Panc1 (cell line): ENCODE data around the gene OR2A42. TPM values are rescaled to one million over a fixed set of nuclear protein-coding genes. Genes with fewer than 3 reads are reported as not detected.
"Not testable (repeated sequence)": the region's sequence is repeated elsewhere in the genome, so short reads cannot be mapped to it uniquely, and the experiment has no call there.

Experiments
- ATAC-seq: fragments of 200-7000 bp; cut with Tn5 transposase; 2 replicates; pipeline ENCODE4 v1.9.1; 2020; ENCODE audit warnings: mild to moderate bottlenecking, moderate library complexity
- BruUV-seq: library from RNA; stranded (reverse); fragments of 400-500 nt; replicated peaks from 2 replicates; lab custom pipeline; 2021; lab: Mats Ljungman, UMichigan
- CTCF ChIA-PET: fragments of 300-600 bp; sonication (Branson Sonifier 250); formaldehyde crosslinking; loops from one replicate; lab custom pipeline; 2022; ENCODE audit warnings: antibody characterized with exemption; lab: Charles Lee
- POLR2A ChIA-PET: fragments of 300-600 bp; sonication (Branson Sonifier 250); formaldehyde crosslinking; loops from one replicate; lab custom pipeline; 2022; ENCODE audit warnings: antibody characterized with exemption; lab: Charles Lee
- DNase-seq: peaks from one replicate; pipeline ENCODE4 v3.0.0-alpha.2; 2010; ENCODE audit warnings: low read depth, low spot score
- H3K27ac ChIP-seq: 2 replicates; pipeline ENCODE4 v1.5.1; 2011; ENCODE audit warnings: mild to moderate bottlenecking, low read length, inconsistent platforms
- H3K27me3 ChIP-seq: fragments of 200-500 bp; sonication (Bioruptor generic); 2 replicates; pipeline ENCODE4 v1.6.0; 2014; ENCODE audit warnings: low read length, inconsistent platforms; ENCODE audit not compliant: control insufficient read depth, insufficient read depth
- H3K36me3 ChIP-seq: fragments of 200-500 bp; sonication (Bioruptor generic); 2 replicates; pipeline ENCODE4 v1.5.1; 2014; ENCODE audit warnings: inconsistent platforms, mild to moderate bottlenecking, low read length, moderate library complexity; ENCODE audit not compliant: control insufficient read depth, insufficient read depth
- H3K4me1 ChIP-seq: 2 replicates; pipeline ENCODE4 v1.5.1; 2011; ENCODE audit warnings: inconsistent platforms, mild to moderate bottlenecking, low read length, moderate library complexity; ENCODE audit not compliant: control insufficient read depth, insufficient read depth
- H3K4me3 ChIP-seq, 2 experiments: 2 replicates each; pipeline ENCODE4 v1.5.1; 2011 to 2012; ENCODE audit warnings: low read depth in 2 of 2, low read length in 2 of 2, mild to moderate bottlenecking in 2 of 2, inconsistent platforms in 1 of 2, moderate library complexity in 1 of 2
- H3K9me3 ChIP-seq: fragments of 200-500 bp; sonication (Bioruptor generic); 2 replicates; pipeline ENCODE4 v1.5.1; 2014; ENCODE audit warnings: low read depth, mild to moderate bottlenecking, inconsistent platforms, low read length, moderate library complexity; ENCODE audit not compliant: control insufficient read depth, insufficient read depth
- in situ Hi-C: cut with HindIII; loops from 2 replicates; pipeline ENCODE4 v1.10.0; 2016; ENCODE audit warnings: low sequenced_read_pairs, low pct_unique_long_range_greater_than_20kb
- intact Hi-C: fragments of 100-400 bp; cut with micrococcal nuclease; formaldehyde crosslinking; loops from one replicate; pipeline ENCODE4 v1.10.0; 2022; ENCODE audit not compliant: unreplicated experiment
- total RNA-seq: library from RNA; stranded (reverse); gene quantifications from one replicate; pipeline ENCODE4 v1.2.1, GENCODE V29; 2021; ENCODE audit not compliant: unreplicated experiment
- TF ChIP-seq, protein P1 (sequence below): fragments of 450-650 bp; IDR thresholded peaks from 2 replicates; pipeline ENCODE4 v1.5.1; 2017; ENCODE audit warnings: mild to moderate bottlenecking

Gene OR2A42
- total RNA-seq, 1 experiment from 2014 or later, result not detected

DNA sequence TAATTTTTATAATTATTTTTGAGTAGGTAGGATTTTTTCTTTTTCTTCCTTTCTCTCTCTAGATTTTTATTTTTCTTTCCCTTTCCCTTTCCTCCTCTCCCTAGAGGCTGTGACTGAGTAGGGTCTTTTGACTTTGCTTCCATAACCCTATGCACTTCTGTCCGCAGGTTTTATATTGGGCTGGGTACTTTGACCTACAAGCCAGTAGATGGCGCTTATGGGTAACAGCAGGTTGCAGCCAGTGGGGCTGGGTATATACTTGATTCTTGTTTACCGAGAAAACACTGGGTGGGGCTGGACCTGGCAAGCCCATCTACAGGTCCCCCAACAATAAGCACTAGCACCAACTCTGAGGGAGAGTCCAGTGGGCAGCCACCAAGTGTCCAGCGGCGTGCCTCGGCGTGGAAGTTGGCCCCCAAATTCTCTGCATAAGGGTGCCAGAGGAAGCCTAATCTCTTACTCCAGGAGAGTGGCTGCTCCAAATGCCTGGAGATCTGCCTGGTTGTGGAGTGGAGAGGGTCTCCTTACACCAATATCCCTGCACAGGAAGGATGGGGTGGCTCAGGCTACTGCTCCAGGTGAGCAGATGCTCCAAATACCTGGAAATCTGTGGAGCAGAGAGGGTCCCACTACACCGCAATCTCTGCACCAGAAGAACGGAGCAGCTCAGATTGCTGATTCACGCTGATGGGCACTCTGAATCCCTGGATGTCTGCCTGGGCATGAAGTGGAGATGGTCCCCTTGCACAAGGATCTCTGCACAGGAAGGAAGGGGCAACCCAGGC lies 60.8 kb downstream of the OR2A42 start:
- H3K36me3 ChIP-seq, DNase-seq, H3K4me3 ChIP-seq, CTCF ChIA-PET, in situ Hi-C loops, H3K9me3 ChIP-seq, H3K27ac ChIP-seq, BruUV-seq, H3K4me1 ChIP-seq, H3K27me3 ChIP-seq, POLR2A ChIA-PET: not testable (repeated sequence)
- TF ChIP-seq, protein P1, sequence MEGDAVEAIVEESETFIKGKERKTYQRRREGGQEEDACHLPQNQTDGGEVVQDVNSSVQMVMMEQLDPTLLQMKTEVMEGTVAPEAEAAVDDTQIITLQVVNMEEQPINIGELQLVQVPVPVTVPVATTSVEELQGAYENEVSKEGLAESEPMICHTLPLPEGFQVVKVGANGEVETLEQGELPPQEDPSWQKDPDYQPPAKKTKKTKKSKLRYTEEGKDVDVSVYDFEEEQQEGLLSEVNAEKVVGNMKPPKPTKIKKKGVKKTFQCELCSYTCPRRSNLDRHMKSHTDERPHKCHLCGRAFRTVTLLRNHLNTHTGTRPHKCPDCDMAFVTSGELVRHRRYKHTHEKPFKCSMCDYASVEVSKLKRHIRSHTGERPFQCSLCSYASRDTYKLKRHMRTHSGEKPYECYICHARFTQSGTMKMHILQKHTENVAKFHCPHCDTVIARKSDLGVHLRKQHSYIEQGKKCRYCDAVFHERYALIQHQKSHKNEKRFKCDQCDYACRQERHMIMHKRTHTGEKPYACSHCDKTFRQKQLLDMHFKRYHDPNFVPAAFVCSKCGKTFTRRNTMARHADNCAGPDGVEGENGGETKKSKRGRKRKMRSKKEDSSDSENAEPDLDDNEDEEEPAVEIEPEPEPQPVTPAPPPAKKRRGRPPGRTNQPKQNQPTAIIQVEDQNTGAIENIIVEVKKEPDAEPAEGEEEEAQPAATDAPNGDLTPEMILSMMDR, result peak; percentile 85
- peak; percentile 91 for ATAC-seq
- intact Hi-C loops, result loop anchor here (5.0 kb wide), 1 partner anchor 214 kb away; no protein-coding TSS in a partner anchor

Other genes with a start within 250 kb of the OR2A42 start
- not detected for gene OR6B1, start 239.3 kb downstream of the OR2A42 start, total RNA-seq
- gene OR2A5, start 190.7 kb downstream of the OR2A42 start, total RNA-seq, result not detected
- not detected for gene OR2A25, start 169.8 kb downstream of the OR2A42 start, total RNA-seq
- gene OR2A12, start 153.3 kb downstream of the OR2A42 start, total RNA-seq, result not detected
- gene OR2A2, start 130.0 kb downstream of the OR2A42 start, total RNA-seq, result not detected
- not detected for gene OR2A14, start 116.4 kb downstream of the OR2A42 start, total RNA-seq
- gene CTAGE4, start 56.1 kb downstream of the OR2A42 start, total RNA-seq, result 5.9 TPM
- gene ARHGEF35, start 43.8 kb downstream of the OR2A42 start, total RNA-seq, result 12.0 TPM
- gene OR2A7, start 25.2 kb upstream of the OR2A42 start, total RNA-seq, result 0.82 TPM
- gene CTAGE8, start 29.7 kb upstream of the OR2A42 start, total RNA-seq, result 5.2 TPM
- not detected for gene OR2A1, start 72.8 kb upstream of the OR2A42 start, total RNA-seq
- gene ARHGEF5, start 115.8 kb upstream of the OR2A42 start, total RNA-seq, result 37.1 TPM
- not detected for gene NOBOX, start 164.1 kb upstream of the OR2A42 start, total RNA-seq